CD4-positive, alpha-beta T cell treated with Interleukin-15 for 1 hour (primary cell): ENCODE results near the gene CACNA1H.
"Not testable (repeated sequence)": the region's sequence is repeated elsewhere in the genome, so short reads cannot be mapped to it uniquely, and the experiment has no call there.

Experiments
- DNase-seq: peaks from one replicate; pipeline ENCODE4 v3.0.0-alpha.2; 2020

The CACNA1H gene

DNA sequence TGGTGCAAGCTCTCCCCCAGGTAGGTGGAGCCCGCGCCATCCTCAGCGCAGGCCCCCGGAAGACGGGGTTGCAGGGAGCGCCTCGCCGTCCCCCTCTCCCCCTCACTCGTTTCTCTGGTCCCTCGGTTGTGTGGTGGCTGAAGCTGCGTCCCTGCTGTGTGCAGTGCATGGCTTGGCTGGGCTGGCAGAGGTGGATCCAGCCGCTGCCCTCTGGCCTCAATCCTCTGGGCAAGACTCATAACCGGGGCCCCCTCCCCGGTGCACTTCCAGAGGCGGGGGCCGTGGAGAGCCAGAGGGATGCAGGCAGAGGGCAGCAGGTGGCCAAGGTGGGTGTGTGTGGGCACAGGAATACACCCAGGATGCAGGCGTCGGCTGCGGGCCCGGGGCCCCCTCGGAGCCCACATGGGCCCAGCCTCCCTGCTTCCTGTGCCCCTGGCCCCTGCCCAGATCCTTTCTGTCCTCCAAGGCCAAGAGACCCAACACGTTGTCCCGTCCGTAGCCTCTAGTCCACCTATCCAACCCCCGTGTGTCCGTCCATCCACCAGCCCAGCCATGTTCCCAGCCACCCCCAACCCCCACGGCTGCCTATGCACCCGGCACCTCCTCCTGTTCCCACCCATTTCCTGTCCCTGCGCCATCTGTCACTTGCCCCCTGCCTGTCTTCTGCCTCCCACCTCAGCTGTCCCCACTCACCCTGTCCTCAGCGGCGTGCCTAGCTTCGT is 62.8 kb downstream of the CACNA1H start:
- no peak for DNase-seq

DNA sequence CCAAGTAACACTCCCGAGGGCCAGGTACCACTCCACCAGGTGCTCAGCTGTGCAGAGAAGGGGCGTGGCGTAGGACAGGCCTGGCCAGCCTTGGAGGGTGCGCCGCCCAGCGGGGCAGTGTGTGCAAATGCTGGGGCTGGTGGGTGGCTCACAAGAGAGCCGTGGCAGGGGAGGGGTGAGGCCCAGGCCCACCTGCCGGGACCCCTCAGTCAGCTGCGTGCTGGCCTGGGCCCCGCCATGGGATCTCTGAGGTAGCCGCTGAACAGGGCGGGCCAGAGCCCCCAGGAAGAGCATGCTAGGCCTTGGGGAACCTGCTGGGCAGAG is 63.4 kb downstream of the CACNA1H start:
- DNase-seq: no peak

DNA sequence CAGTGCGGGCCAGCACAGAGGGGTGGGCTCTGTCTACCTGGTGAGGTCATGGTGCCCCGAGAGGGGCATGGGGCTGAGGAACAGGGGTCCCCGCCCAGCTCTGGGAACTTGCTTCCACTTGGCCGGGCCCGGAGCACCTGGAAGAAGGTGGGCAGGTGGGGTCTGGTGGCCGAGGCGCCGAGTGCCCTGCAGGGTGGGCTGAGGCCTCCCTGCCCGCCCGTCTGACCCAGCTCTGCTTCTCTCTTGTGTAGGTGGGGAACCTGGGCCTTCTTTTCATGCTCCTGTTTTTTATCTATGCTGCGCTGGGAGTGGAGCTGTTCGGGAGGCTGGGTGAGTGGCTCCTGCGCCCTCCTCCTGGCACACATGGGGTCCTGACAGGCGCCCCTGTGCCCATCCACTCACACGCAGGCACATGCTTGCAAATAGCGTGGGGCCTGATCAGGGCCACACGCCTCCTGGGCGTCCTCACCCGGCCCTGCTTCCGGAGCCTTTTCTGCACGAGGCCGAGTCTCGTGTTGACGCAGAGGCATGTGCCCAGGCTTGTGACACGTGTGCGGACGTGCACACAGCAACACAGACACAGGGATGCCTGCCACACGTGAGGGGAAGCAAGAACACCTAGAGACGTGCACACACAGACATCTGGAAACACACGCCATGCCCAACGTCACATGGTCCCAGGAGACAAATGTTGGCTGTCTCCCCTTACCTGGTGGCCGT is 63.9 kb downstream of the CACNA1H start:
- no peak for DNase-seq

DNA sequence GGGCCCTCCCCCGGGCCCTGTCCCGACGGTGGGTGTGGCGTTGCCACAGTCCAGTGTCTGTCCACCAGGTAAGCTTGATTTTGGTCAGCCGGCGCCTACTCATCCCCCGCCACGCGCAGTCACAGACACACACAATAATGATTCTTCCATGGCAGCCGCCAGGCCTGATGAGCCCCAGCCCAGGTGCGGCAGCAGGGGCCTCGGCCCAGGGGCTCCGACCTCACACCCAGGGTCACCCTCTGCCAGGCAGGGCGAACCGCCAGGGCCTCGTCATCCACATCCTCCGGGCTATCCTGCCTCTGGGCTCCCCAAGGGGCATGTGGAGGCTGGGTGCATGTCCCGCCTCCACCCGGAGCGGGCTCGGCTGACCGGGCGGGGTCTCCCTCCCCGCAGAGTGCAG is 64.6 kb downstream of the CACNA1H start:
- no peak for DNase-seq

DNA sequence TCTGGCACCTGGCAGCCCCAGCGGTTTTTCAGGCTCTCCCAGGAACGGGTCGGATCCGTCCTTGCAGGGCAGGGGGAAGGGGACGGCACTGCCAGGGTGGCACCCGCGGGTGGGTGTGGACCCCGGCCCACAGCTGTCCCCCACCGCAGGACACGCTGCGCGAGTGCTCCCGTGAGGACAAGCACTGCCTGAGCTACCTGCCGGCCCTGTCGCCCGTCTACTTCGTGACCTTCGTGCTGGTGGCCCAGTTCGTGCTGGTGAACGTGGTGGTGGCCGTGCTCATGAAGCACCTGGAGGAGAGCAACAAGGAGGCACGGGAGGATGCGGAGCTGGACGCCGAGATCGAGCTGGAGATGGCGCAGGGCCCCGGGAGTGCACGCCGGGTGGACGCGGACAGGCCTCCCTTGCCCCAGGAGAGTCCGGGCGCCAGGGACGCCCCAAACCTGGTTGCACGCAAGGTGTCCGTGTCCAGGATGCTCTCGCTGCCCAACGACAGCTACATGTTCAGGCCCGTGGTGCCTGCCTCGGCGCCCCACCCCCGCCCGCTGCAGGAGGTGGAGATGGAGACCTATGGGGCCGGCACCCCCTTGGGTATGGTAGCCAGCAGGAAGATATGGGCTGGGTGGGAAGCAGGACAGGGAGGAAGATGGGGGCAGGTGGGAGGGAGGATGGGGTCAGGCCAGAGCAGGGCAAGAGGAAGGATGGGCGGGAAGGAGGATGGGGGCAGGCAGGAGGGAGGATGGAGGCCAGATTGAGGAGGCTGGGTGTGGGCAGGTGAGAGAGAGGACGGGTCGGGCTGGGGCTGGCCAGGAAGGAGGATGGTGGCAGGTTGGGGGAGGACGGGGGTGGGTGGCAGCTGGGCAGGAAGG is 65.4 kb downstream of the CACNA1H start:
- DNase-seq: no peak

DNA sequence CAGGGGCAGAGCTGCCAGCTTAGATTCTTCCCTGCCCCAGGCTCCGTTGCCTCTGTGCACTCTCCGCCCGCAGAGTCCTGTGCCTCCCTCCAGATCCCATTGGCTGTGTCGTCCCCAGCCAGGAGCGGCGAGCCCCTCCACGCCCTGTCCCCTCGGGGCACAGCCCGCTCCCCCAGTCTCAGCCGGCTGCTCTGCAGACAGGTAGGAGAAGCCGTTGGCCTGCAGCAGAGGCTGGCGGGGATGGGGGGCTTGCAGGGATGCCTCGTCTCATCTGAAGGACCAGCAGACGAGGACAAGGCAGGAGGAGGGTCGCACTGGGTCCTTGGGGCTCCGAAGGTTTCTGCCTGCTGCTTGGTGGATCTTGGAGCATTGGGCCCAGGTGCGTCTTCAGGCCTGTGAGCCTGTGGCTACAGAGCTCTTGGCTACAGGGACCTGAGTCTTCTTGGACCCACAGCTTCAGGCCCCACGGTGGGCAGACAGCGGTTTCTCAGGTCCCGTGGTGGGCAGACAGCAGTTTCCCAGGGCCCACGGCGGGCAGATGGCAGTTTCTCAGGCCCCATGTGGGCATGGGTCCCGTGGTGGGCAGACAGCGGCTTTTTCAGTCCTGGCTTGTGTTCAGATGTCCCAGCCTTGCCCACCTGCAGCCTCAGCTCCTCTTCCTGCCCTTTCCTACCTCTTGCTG is 66.2 kb downstream of the CACNA1H start:
- DNase-seq: no peak

DNA sequence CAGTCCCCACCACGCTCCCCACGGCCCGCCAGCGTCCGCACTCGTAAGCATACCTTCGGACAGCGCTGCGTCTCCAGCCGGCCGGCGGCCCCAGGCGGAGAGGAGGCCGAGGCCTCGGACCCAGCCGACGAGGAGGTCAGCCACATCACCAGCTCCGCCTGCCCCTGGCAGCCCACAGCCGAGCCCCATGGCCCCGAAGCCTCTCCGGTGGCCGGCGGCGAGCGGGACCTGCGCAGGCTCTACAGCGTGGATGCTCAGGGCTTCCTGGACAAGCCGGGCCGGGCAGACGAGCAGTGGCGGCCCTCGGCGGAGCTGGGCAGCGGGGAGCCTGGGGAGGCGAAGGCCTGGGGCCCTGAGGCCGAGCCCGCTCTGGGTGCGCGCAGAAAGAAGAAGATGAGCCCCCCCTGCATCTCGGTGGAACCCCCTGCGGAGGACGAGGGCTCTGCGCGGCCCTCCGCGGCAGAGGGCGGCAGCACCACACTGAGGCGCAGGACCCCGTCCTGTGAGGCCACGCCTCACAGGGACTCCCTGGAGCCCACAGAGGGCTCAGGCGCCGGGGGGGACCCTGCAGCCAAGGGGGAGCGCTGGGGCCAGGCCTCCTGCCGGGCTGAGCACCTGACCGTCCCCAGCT is 67.3 kb downstream of the CACNA1H start:
- DNase-seq: no peak

DNA sequence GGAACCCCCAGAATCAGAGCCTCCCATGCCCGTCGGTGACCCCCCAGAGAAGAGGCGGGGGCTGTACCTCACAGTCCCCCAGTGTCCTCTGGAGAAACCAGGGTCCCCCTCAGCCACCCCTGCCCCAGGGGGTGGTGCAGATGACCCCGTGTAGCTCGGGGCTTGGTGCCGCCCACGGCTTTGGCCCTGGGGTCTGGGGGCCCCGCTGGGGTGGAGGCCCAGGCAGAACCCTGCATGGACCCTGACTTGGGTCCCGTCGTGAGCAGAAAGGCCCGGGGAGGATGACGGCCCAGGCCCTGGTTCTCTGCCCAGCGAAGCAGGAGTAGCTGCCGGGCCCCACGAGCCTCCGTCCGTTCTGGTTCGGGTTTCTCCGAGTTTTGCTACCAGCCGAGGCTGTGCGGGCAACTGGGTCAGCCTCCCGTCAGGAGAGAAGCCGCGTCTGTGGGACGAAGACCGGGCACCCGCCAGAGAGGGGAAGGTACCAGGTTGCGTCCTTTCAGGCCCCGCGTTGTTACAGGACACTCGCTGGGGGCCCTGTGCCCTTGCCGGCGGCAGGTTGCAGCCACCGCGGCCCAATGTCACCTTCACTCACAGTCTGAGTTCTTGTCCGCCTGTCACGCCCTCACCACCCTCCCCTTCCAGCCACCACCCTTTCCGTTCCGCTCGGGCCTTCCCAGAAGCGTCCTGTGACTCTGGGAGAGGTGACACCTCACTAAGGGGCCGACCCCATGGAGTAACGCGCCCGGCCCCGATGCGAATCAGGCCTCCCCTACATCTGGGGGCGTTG is 68.1 kb downstream of the CACNA1H start:
- no peak for DNase-seq

DNA sequence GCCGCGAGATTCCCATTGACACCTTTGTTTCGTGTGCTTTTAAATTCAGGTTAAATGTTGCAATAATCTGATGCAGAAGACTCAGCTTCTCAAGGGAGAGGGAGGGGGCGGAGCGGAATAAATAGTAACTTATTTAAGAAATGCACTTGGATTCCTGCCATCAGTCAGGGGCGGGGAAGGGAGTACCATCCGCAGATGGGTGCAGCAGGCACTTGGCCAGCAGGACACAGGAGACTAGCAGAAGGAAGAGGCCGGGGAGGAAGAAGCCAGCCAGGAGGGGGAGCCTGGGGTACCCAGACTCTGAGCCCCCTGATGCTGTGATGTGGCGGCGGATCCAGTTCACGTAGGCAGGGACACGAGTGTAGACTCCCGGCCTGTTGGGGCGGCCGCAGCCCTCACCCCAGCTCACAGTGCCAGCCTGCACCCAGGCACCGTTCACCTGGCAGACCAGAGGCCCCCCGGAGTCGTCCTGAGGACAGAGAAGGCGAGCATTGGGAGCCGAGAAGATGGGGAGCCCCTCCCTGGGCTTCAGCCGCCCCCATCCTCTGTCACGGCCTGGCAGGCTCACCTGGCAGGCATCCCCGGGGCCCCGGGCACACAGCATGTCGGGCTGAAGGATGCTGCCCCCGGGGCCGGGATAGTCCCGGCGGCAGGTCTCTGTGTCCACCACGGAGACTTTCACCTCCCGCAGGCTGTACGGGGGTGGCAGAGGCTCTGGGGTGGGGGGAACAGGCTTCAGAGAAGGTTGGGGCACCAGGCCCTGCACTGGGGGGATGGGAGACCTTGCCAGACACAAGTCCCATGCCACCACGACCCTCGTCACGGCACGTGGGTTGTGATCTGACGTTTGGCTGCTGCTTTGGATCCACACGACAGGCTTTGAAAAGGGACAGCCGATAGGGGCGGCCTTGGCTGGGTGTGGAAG is 69.0 kb downstream of the CACNA1H start:
- no peak for DNase-seq

DNA sequence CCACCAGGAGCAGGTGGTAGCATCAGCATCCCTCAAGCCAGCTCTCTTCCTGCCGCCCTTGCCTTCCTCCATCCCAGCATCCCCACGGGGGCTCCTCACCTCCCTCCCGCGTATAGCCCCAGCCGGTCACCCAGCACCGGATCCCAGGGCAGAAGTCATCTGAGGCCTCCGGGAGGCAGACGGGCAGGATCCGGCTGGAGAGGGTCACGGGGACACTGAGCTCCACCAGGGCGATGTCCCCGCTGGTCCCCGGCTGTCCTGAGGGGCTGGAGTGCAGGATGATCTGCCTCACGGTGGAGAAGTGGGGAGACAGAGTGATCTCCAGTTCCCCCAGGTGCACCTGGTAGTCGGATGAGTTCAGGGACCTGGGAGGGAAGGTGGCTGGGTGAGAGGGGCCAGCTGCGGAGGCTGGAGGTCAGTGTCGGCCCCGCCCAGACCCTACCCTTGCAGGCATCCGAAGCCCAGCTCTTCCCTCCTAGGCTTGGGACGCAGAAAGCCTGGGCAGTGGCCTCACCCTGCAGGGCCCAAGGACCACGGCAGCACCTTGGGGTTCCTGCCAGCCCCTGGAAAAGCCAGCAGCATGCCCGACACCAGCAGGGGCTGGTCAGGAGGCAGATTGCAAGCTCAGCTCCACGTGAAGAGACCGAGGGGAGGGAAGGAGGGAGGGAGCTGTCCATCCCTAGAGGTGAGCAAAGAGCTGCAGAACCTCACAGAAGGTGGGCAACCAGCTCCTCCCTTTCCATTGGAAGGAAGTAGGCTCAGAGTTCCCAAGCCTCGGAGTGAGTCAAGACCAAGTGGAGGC is 69.8 kb downstream of the CACNA1H start:
- no peak for DNase-seq

DNA sequence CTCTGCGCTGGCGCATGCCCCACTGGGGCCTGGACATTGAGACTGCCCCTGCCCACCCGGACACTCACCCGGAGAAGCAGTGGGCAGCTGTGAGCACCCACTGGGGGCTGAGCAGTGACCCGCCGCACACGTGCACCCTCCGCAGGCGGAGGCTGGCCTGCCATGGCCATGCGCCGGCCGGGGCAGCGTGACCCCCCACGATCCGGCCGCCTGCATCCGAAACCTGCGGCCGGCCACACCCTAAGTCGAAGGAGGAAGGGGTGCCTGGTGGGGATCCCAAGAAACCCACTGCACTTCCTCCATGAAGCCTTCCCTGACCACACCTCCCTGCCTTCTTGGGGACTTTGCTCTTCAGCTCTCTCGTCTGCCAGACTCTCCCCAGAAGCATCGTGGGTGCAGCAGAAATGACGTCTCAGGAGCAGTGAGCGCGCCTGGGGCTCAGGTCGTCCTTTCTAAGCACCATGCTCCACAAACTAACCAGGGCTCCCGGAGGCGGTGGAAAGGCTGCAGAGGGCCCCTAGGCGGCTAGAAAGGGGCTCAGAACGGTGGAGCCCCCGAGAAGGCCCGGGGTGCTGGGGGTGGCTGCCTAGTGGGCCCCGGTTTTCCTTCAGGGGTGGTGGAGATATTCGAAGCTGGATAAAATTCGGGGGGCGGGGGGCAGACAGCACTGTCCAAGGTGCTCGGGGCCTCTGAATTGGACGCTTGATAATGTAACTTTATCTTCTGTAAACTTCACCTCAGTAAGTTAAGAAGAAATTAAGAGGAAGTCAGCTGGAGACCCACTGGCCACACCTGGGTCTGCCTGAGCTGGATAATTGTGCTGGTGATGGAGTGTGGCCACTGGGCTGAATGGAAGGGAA is 70.7 kb downstream of the CACNA1H start:
- DNase-seq: no peak

DNA sequence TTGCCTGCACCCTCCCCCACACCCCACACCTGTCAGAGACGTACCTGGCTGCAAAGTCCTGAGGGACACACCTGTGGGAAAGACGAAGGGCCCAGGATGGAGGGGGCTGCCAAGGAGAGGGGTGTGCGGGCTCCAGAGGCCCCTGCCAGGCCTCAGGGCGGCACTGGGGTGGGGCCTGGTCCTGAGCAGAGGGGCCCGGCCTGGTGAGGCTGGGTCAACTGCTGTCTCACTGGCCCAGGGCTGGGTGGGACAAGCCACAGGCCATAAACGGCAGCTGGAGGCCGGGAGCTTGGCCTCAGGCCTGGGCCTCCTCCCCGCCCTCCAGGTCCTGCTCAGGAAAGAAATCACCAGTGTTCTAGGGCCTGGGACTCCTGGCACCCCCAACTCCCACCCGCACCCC is 71.7 kb downstream of the CACNA1H start:
- no peak for DNase-seq

DNA sequence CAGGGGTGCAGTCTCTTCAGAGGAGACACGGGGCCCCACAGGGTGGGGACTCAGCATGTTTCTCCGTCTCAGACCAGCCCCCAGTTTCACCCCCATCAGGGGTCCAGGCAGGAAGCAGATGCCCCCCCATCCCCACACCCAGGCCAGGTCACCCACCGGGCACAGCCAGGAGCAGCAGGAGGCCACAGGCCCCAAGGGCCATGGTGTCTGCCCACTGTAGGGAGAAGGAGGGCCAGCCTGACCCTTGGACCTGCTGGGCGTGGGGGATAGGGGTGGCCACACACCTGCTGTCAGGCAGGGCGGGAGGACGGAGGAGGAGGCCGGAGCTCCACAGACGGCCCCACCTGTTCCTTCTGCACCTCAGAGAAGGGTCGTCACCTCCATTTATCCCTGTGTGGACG is 72.1 kb downstream of the CACNA1H start, which contains the start of gene TPSG1:
TPSG1 (minus strand) TSS at position 218 of the 401 bp plus-strand sequence; CDS start at position 202, 16 bp downstream.
- no peak for DNase-seq

DNA sequence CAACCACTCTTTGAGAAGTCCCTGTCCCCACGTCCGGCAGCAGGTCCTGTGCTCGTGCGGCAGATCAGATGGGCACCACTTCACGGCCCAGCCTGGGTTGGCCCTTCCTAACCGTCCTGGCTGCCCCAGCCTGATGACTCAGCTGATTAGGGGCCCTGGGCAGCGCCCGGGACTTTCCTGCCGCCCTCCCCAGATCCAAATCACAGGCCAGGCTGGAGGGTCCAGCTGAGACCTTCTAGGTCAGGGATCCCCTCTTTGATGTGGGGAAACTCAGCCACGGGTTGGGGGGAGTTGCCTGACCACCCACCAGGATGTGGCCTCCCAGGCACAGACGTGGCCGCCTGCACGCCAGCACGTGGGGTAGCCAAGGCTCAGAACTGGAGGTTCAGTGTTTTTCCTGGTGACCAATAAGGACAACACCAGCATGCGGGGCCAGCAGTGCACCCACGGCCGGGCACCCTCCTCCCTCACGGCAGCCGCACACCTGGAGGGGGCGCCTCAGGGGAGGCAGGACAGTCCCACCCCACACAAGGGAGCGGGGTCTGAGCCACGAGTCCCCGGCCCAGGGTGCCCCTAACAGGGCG is 72.9 kb downstream of the CACNA1H start:
- DNase-seq: not testable (repeated sequence)

DNA sequence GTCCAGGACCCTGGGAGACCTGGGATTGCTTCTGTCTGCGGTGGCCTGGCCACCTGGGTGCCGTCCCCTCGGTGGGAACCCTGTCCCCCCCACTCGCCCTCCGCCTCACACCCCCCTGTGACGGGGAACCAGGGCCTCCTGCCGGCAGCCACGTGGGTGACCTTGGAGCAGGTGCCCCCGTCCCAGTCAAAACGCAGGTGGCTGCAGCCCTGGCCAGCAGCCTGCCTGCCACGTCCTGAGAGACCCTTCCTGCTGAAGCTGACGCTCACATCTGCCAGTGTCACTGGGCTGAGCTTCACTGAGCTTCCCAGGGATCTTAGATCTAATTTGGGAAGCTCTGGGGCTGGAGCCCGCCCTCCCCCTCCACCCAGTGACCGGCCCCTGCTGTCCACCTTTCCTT is 73.8 kb downstream of the CACNA1H start:
- DNase-seq: not testable (repeated sequence)

DNA sequence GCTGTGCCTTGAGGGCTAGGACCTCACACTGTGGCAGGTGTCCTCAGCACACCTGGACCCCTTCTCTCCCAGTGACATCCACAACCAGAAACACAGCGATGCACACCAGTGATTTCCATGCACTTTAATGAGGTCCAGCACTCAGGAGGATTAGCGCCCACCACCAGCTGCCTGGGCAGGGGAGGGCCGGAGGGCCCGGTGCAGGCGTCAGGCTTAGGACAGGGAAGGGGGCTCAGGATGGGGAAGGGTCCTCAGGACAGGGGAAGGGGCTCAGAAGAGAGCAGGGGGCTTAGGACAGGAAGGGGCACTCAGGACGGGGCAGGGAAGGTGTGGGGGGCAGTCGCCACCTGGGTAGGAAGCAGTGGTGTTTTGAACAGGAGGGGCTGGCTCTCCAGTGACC is 75.3 kb downstream of the CACNA1H start:
- DNase-seq: not testable (repeated sequence)

DNA sequence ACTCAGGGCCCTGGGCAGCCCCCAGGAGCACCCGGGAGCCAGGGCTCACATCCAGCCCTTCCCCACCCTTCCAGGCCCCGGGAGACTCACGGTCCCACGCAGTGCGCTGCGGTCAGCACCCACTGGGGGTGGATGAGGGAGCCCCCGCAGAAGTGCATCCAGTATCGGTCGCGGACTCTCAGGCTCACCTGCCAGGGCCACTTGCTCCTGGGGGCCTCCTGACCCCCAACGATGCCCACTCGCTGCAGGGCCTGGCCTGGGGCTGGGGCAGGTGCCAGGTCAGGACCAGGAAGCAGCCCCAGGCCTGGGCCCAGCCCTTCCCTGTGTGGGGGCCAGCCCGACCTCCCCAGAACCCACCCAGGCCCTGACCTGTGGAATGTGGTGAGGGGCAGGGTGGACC is 76.6 kb downstream of the CACNA1H start:
- not testable (repeated sequence) for DNase-seq

DNA sequence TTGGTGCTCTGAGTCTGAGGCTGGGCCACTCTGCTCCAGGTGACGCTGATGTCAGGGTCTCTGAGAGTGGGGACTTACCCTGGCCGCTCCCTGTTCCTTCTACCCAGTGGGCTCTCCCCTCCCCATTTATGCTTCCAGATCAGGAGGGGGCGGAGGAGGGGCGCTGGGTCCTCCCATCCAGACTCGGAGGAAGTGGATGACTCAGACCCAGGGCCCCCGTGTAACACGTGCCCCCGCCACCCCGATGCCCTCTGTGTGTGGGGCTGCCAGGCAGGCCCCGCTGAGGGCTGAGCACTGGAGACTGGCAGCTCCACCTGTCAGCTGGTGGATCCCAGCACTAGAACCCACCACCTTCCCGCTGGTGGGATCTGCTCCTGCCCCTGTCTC is 77.2 kb downstream of the CACNA1H start, which contains the start of gene TPSB2:
TPSB2 (minus strand) TSS at position 101 of the 387 bp plus-strand sequence. CDS start 233 bp downstream, outside the sequence.
- DNase-seq: not testable (repeated sequence)
